Measurements from ENCODE around the gene NAP1L1. TPM values are rescaled to one million over a fixed set of nuclear protein-coding genes. Genes with fewer than 3 reads are reported as not detected.

NAP1L1 gene
- total and polyA plus RNA-seq, 2 experiments from 2014 or later = 658 to 996 TPM

- no peaks in the 10 kb centered on the region for H3K27me3 ChIP-seq (ENCODE audit: insufficient read depth)
- H3K27ac ChIP-seq (ENCODE audit: low read depth) = no peak overlapping the region
- Mint-ChIP-seq H3K4me1 (no peaks in the 10 kb centered on the region), H3K9me3 (no peaks in the 10 kb centered on the region), H3K27ac (no peak overlapping the region), H3K27me3 (ENCODE audit: insufficient read depth, low read depth, poor library complexity) (peaks cover 2% of the 10 kb centered on the region), H3K4me3 (no peak overlapping the region), H3K36me3 (ENCODE audit: low read depth) (no peaks in the 10 kb centered on the region)
- TF ChIP-seq ZNF331 (CRISPR knock-in tag; IDR thresholded peaks at IDR 0.05; ENCODE audit: low read depth) (no peak), STAT1 (IDR thresholded peaks at IDR 0.05; ENCODE audit: unreplicated experiment) (no peak), CREB1 (CRISPR knock-in tag; IDR thresholded peaks at IDR 0.05; ENCODE audit: low read depth) (no peak), JUNB (IDR thresholded peaks at IDR 0.05; ENCODE audit: unreplicated experiment) (no peak), EZH2 (IDR thresholded peaks at IDR 0.05; ENCODE audit: low read depth, unreplicated experiment) (no peak), ZNF462 (CRISPR knock-in tag; IDR thresholded peaks at IDR 0.05) (no peak), CTCF (conservative IDR thresholded peaks at IDR 0.05; ENCODE audit: low read depth in 2 of 2) (no peak), ETS1 (IDR thresholded peaks at IDR 0.05) (no peak), NANOG (IDR thresholded peaks at IDR 0.05; ENCODE audit: borderline replicate concordance) (no peak), REST (IDR thresholded peaks at IDR 0.05; ENCODE audit: unreplicated experiment) (no peak), POLR2AphosphoS5 (IDR thresholded peaks at IDR 0.05; ENCODE audit: low read depth) (no peak), EZH2phosphoT487 (IDR thresholded peaks at IDR 0.05; ENCODE audit: unreplicated experiment) (no peak), ZNF114 (CRISPR knock-in tag; IDR thresholded peaks at IDR 0.05) (no peak)
- no peaks in the 10 kb centered on the region for H4K20me1 ChIP-seq (replicated peaks; ENCODE audit: insufficient read depth)
- no peaks in the 10 kb centered on the region for H3K36me3 ChIP-seq (ENCODE audit: insufficient read depth)
- DNase-seq (ENCODE audit: low spot score) (no peak), ATAC-seq (no peak)
- H2AFZ ChIP-seq = no peak overlapping the region; the same call in 1 of the 2 replicates
- H3K4me1 ChIP-seq (ENCODE audit: insufficient read depth) = no peaks in the 10 kb centered on the region
- no peak overlapping the region for H3K4me2 ChIP-seq
- H3K4me3 ChIP-seq = no peak overlapping the region
- H3F3A ChIP-seq (replicated peaks; ENCODE audit: low read depth) = 0 out of 2 replicates have a peak, but pooled peaks cover 3% of the 10 kb centered on the region
- H3K79me2 ChIP-seq (replicated peaks; ENCODE audit: insufficient read depth) = no peaks in the 10 kb centered on the region
- no peaks in the 10 kb centered on the region; the same call in 1 of the 2 replicates for H3K9me2 ChIP-seq (ENCODE audit: insufficient read depth)
Measured at GRCh38 chr12:76117751-76118150, 33.3 kb upstream of the NAP1L1 start.
